ENCODE results near the gene PATL2. TPM values are rescaled to one million over a fixed set of nuclear protein-coding genes. Genes with fewer than 3 reads are reported as not detected.
"Not testable (repeated sequence)": the region's sequence is repeated elsewhere in the genome, so short reads cannot be mapped to it uniquely, and the experiment has no call there.

Gene PATL2
- total RNA-seq, 1 donor from 2014 or later, result 3.2 TPM

GRCh38 chr15:44700676-44701075, 10.4 kb downstream of the PATL2 start:
- ATAC-seq (ENCODE audit: poor library complexity); intact Hi-C loops (cut with DNase I); DNase-seq: not testable (repeated sequence)

GRCh38 chr15:44698641-44699040, 12.5 kb downstream of the PATL2 start:
- intact Hi-C loops (cut with DNase I), result no loop called here
- DNase-seq (no peak), ATAC-seq (ENCODE audit: poor library complexity) (no peak)

- intact Hi-C loops (cut with DNase I), result no loop called here
- ATAC-seq (ENCODE audit: poor library complexity) (no peak), DNase-seq (no peak)
Observed at GRCh38 chr15:44697014-44697413, 14.1 kb downstream of the PATL2 start.

- ATAC-seq (ENCODE audit: poor library complexity), result no peak
- DNase-seq, result no peak
- intact Hi-C loops (cut with DNase I), result no loop called here
Observed at GRCh38 chr15:44695294-44695693, 15.8 kb downstream of the PATL2 start.

- intact Hi-C loops (cut with DNase I), result no loop called here
- ATAC-seq (ENCODE audit: poor library complexity), result no peak
- DNase-seq, result no peak
Observed at GRCh38 chr15:44694416-44694815, 16.7 kb downstream of the PATL2 start.

- ATAC-seq (ENCODE audit: poor library complexity) (no peak), DNase-seq (no peak)
- intact Hi-C loops (cut with DNase I), result no loop called here
Observed at GRCh38 chr15:44692659-44693058, 18.5 kb downstream of the PATL2 start.

GRCh38 chr15:44690245-44690644, 20.9 kb downstream of the PATL2 start:
- ATAC-seq (ENCODE audit: poor library complexity); DNase-seq; intact Hi-C loops (cut with DNase I): not testable (repeated sequence)

- DNase-seq; intact Hi-C loops (cut with DNase I); ATAC-seq (ENCODE audit: poor library complexity): not testable (repeated sequence)
Observed at GRCh38 chr15:44689318-44689717, 21.8 kb downstream of the PATL2 start.

- ATAC-seq (ENCODE audit: poor library complexity); intact Hi-C loops (cut with DNase I): not testable (repeated sequence)
- DNase-seq, result peak; percentile 64
Observed at GRCh38 chr15:44682809-44683682, 28.1 kb downstream of the PATL2 start.

GRCh38 chr15:44682211-44682610, 28.9 kb downstream of the PATL2 start:
- peak; percentile 79 for ATAC-seq (ENCODE audit: poor library complexity)
- intact Hi-C loops (cut with DNase I), result no loop called here
- no peak for DNase-seq

GRCh38 chr15:44676676-44677075, 34.4 kb downstream of the PATL2 start:
- DNase-seq (no peak), ATAC-seq (ENCODE audit: poor library complexity) (no peak)
- intact Hi-C loops (cut with DNase I), result no loop called here

GRCh38 chr15:44675911-44676310, 35.2 kb downstream of the PATL2 start:
- intact Hi-C loops (cut with DNase I), result no loop called here
- ATAC-seq (ENCODE audit: poor library complexity) (no peak), DNase-seq (no peak)

GRCh38 chr15:44673639-44674038, 37.5 kb downstream of the PATL2 start:
- no peak for DNase-seq
- ATAC-seq (ENCODE audit: poor library complexity), result no peak
- intact Hi-C loops (cut with DNase I), result no loop called here

GRCh38 chr15:44670087-44670950, 40.8 kb downstream of the PATL2 start:
- intact Hi-C loops (cut with DNase I), result no loop called here
- DNase-seq, result no peak
- ATAC-seq (ENCODE audit: poor library complexity), result no peak

GRCh38 chr15:44668921-44669320, 42.2 kb downstream of the PATL2 start:
- DNase-seq (no peak), ATAC-seq (ENCODE audit: poor library complexity) (no peak)
- intact Hi-C loops (cut with DNase I), result loop anchor here (5.0 kb wide), 1 partner anchor 63 kb away; no protein-coding TSS in a partner anchor

- ATAC-seq (ENCODE audit: poor library complexity) (no peak), DNase-seq (no peak)
- intact Hi-C loops (cut with DNase I), result loop anchor here (5.0 kb wide), 1 partner anchor 65 kb away; no protein-coding TSS in a partner anchor
Observed at GRCh38 chr15:44667039-44667360, 44.1 kb downstream of the PATL2 start.

- ATAC-seq (ENCODE audit: poor library complexity), result no peak
- DNase-seq, result no peak
- intact Hi-C loops (cut with DNase I), result loop anchor here (5.0 kb wide), 1 partner anchor 66 kb away; no protein-coding TSS in a partner anchor
Observed at GRCh38 chr15:44666210-44667038, 44.7 kb downstream of the PATL2 start.

- DNase-seq (peak; percentile 99), ATAC-seq (ENCODE audit: poor library complexity) (peak; percentile 99)
- intact Hi-C loops (cut with DNase I), result no loop called here
Observed at GRCh38 chr15:44663410-44664308, 47.5 kb downstream of the PATL2 start, which contains the start of gene SPG11. Gene SPG11 (minus strand): TSS chr15:44663662. CDS start chr15:44663647, 15 bp downstream.
